ENCODE measurements around the gene PPP1R14D.

The PPP1R14D gene

GRCh38 chr15:40815042-40815698 is 13.3 kb downstream of the PPP1R14D start:
- no peak for DNase-seq

- DNase-seq: no peak
Measured at GRCh38 chr15:40812721-40813425, 15.6 kb downstream of the PPP1R14D start.

DNA sequence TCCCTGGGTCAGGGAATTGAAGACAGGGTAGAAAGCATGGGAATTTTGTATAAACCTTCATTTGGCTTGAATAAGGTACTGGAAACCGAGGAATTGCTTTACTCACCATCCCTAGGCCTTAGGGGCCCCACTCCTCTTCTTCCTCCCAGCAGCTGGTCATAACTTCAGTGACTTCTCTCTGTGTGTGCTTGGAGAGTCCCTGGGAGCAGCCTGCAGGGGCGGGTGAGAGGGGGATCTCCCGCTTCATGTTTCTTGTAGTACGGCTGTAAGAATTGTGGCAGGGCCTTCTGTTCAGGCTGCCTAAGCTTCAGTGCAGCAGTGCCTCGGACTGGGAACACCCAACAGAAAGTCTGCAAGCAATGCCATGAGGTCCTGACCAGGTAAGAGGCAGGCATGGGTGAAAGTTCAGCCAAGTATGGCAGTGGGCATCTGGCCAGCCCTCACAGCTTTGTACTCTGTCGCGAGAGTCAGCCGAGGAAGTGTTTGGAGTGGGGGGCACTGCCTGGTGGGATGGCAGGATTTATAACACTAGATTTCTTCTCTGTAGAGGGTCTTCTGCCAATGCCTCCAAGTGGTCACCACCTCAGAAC is 19.6 kb downstream of the PPP1R14D start:
- DNase-seq: no peak

GRCh38 chr15:40807888-40808461 is 20.5 kb downstream of the PPP1R14D start:
- DNase-seq: no peak

DNA sequence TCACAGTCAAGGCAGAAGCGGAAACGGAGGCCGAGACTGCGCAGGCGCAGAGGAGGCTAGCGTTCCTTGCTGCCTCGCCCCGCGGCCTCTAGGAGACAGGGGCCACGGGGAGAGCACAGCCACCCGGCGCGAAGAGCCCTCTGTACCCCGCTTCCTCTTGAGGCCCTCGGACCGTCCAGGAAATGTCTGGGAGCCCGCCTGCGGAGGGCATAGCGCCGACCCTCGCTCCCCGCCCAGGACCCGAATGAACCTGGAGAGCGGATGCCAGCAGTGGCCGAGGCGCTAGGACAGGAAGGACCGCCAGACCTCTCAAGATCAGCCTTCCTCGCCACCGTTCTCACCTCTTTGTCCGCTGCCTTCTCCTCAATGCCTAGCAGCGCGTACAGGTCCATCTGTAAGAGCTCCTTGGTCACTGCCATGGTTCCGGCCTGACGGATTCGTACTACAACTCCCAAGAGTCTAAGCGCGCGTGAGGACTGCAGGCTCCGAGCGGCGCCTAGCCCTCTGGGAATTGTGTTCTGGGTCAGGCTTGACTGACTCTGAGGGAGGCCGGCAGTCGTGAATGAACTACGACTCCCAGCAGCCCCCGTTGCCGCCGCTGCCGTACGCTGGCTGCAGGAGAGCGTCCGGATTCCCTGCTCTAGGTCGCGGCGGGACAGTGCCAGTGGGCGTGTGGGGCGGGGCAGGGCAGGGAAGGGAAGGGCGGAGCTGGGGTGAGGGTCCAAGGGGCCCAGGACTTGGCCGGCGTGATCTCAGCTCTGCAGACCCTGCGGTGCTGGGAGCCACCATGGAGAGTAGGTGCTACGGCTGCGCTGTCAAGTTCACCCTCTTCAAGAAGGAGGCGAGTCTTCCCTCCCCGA is 21.2 kb downstream of the PPP1R14D start, which contains the start of the genes DNAJC17 and ZFYVE19:
Gene DNAJC17, minus strand, starts transcription at position 446 of the 860 bp plus-strand sequence. Its CDS starts 27 bp downstream, at position 419.
Gene ZFYVE19, plus strand, starts transcription at position 62 of the 860 bp plus-strand sequence. Its CDS starts 501 bp downstream, at position 563.
- DNase-seq: peak; percentile 86 to 91

GRCh38 chr15:40806672-40807027 is 21.9 kb downstream of the PPP1R14D start:
- no peak for DNase-seq

DNA sequence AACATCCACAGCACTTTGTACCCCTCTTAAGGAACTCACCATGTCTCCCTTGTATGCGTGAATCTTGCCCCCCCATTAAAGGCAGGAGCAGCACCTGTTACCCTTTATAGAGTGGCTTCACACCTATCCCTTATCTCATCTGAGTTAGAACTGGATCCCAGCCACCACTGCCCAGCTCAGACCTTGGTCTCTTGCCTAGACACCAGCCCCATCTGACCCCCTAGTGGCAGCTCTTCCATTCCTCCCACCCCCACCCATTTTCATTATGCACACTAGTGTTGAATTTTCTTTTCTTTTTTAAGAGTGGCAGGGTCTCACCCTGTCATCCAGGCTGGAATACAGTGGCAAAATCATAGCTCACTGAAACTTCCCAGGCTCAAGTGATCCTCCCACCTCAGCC is 24.8 kb downstream of the PPP1R14D start:
- no peak for DNase-seq

DNA sequence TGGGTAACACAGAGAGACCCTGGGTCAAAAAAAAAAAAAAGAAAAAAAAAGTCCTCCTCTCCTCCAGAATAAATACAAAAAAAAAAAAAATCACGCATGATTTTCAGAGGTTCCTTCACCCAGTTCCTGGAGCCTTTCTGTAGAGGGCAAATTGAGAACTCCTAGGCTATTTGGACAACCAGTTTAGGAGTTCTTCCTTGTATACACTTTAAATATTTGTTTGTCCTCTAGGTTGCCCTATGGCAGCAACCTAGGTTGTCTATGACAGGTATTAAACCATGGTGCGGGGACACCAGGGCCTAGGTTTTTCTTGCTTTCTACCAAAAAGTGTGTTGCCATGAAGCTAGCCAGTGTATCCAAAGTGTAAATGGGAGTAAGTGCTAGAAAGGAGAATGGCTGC is 25.4 kb downstream of the PPP1R14D start:
- no peak for DNase-seq

- DNase-seq: no peak
Measured at GRCh38 chr15:40799523-40799922, 29.0 kb downstream of the PPP1R14D start.

DNA sequence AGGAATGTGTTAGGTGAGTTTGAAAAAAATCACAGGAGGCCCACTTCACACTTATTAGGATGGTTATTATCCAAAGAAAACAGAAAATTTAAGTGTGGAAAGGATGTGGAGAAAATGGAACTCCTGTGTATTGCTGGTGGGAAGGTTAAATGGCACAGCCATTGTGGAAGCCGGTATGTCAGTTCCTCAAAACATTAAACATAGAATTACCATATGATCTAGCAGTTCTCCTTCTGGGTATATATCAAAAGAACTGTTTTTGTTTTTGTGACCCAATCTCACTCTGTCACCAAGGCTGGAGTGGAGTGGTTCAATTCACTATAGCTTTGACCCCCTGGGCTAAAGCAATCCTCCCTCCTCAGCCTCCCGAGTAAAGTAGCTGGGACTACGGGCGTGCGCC is 32.0 kb downstream of the PPP1R14D start:
- no peak for DNase-seq

- no peak for DNase-seq
Measured at GRCh38 chr15:40796041-40796440, 32.5 kb downstream of the PPP1R14D start.

DNA sequence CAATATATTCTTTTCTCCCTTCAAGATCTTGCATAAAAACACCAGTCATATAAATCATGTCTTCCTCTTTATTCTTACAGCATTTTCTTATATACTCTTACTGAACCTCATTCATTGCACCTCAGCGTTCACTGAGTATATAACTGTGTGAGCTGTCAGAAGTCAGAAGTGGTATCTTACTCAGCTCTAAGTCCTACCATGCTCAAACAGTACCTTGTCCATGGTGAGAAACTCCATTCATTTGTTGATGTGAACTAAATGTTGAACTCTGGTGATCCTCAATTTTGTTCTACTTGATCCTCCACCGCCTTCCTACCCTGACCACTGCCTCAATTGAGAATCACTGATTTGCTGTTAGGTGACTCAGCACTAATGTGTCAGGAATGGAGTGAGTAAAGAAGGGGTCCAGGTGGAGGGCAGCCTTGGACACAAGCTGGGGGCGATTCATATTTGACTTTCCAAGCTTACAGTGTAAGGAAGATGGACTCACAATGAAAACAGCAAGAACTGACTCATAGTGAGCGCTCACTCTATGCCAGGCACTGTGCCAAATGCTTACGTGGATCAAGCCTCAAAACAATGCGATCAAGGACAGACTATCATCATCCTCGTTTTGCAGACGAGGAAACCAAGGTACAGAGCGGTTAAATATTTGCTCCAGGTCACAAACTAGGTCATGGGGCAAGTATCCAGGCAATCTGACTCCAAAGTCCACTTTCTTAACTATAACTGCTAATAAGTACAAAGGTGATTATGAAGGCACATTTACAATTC is 35.1 kb downstream of the PPP1R14D start:
- DNase-seq: peak in 1 of 2 experiments; percentile 19

DNA sequence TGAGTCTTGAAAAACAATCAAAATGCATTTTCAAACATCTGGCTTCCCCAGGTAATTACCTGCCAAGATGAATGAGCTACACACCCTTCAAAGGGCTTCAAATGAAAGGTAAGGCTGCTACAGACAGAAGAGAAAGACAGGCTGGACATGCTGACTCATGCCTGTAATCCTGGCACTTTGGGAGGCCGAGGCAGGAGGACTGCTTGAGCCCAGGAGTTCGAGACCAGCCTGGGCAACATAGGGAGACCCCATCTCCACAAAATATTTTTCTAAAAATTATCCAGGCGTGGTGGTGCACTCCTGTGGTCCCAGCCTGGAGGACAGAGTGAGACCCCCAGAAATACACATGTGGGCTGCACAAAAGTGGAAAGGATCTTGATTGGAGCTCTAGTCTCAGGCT is 36.1 kb downstream of the PPP1R14D start:
- DNase-seq: no peak

DNA sequence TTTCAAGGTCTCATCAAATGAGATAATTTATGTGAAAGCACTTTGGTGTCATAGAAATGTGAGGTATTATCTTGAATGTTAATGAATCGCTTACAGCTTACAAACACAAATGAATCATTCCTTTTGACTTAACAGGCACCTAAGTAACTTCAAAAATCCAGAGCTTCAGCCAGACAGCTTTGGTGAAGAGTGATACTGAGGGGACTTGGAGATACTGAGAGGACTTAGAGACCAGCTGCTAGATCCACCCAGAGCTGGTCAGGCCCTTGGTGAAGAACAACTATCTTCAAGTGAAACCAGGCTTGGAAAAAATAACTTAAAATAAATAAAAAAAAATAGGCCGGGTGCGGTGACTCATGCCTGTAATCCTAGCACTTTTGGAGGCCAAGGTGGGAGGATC is 37.8 kb downstream of the PPP1R14D start:
- no peak for DNase-seq

- DNase-seq: no peak
Measured at GRCh38 chr15:40789999-40790398, 38.5 kb downstream of the PPP1R14D start.

GRCh38 chr15:40789119-40789518 is 39.4 kb downstream of the PPP1R14D start:
- DNase-seq: no peak

DNA sequence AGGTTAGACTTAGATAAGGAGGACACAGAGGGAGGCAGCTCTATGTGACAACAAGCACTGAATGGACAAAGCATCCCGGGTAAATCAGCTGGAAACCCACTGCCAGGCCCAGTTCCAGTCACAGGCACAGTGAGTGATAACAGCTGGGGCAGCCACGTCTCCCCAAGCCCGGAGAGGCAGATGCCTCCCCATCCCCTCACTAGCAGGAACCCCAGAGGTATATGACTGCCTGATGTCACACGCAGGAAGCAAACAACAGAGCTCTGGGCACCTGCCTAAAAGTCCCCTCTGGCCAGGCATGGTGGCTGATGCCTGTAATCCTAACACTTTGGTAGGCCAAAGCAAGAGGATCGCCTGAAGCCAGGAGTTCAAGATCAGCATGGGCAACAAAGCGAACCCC is 40.5 kb downstream of the PPP1R14D start:
- DNase-seq: no peak

- peak in 1 of 2 experiments; percentile 31 for DNase-seq
Measured at GRCh38 chr15:40787344-40787841, 41.1 kb downstream of the PPP1R14D start.

GRCh38 chr15:40785814-40786213 is 42.7 kb downstream of the PPP1R14D start:
- DNase-seq: no peak

- no peak for DNase-seq
Measured at GRCh38 chr15:40785164-40785563, 43.3 kb downstream of the PPP1R14D start.

GRCh38 chr15:40782609-40783227 is 45.8 kb downstream of the PPP1R14D start:
- peak in 1 of 2 experiments; percentile 22 for DNase-seq

Data from SW 1271 (cell line).